SH-SY5Y (cell line): ENCODE data around the gene VAV1.

ENCODE experiments used
- GATA2 ChIP-seq: IDR thresholded peaks from 2 replicates; pipeline ENCODE4 v1.6.1; 2011; ENCODE audit warnings: mild to moderate bottlenecking, low read depth, low read length
- GATA3 ChIP-seq: IDR thresholded peaks from 2 replicates; pipeline ENCODE4 v1.6.1; 2011; ENCODE audit warnings: low read depth, mild to moderate bottlenecking, low read length, moderate library complexity

- no peak for TF ChIP-seq GATA2
- TF ChIP-seq GATA3, result no peak
Measured at GRCh38 chr19:6852001-6852400, 79.5 kb downstream of the VAV1 start.
